ENCODE measurements around the gene RARG. TPM values are rescaled to one million over a fixed set of nuclear protein-coding genes. Genes with fewer than 3 reads are reported as not detected.
A peak's percentile ranks its signal among the peaks of the same experiment; 100 is the strongest.

The RARG gene
- total RNA-seq, 6 experiments from 2014 or later, result 47.2 to 80.5 (median 71.0) TPM

GRCh38 chr12:53252349-53252916 is 20.4 kb upstream of the RARG start:
- H3K27me3 Mint-ChIP-seq (ENCODE audit: insufficient read depth), result no peaks in the 10 kb centered on the region; the same call in 1 of the 2 replicates
- H3K27ac Mint-ChIP-seq, result peak overlapping the region; percentile 95
- H3K9me3 Mint-ChIP-seq, result no peaks in the 10 kb centered on the region
- H3K36me3 Mint-ChIP-seq (ENCODE audit: low read depth), result peaks cover 22% of the 10 kb centered on the region
- TF ChIP-seq CTCF (IDR thresholded peaks at IDR 0.05), result no peak; the same call in 1 of the 2 replicates
- no peak for DNase-seq
- peak overlapping the region; percentile 99 for H3K4me3 Mint-ChIP-seq
- peaks cover 25% of the 10 kb centered on the region for H3K4me1 Mint-ChIP-seq (ENCODE audit: low read depth)

- peak overlapping the region; percentile 99 for H3K4me3 Mint-ChIP-seq
- H3K27ac Mint-ChIP-seq, result peak overlapping the region; percentile 95
Observed at GRCh38 chr12:53251477-53252348, 19.7 kb upstream of the RARG start.

GRCh38 chr12:53245286-53245685 is 13.3 kb upstream of the RARG start:
- no peaks in the 10 kb centered on the region for H3K36me3 Mint-ChIP-seq (ENCODE audit: low read depth)
- H3K9me3 Mint-ChIP-seq, result no peaks in the 10 kb centered on the region
- no peak overlapping the region for H3K27ac Mint-ChIP-seq
- TF ChIP-seq CTCF (IDR thresholded peaks at IDR 0.05), result no peak
- H3K4me3 Mint-ChIP-seq, result no peak overlapping the region
- H3K27me3 Mint-ChIP-seq (ENCODE audit: insufficient read depth), result peaks cover 20% of the 10 kb centered on the region
- H3K4me1 Mint-ChIP-seq (ENCODE audit: low read depth), result peaks cover 8% of the 10 kb centered on the region
- DNase-seq, result no peak

More at GRCh38 chr12:53251477-53252348, 19.7 kb upstream of the RARG start:
- Mint-ChIP-seq H3K4me1 (ENCODE audit: low read depth) (peaks cover 25% of the 10 kb centered on the region), H3K27me3 (ENCODE audit: insufficient read depth) (no peaks in the 10 kb centered on the region; the same call in 1 of the 2 replicates), H3K9me3 (no peaks in the 10 kb centered on the region), H3K36me3 (ENCODE audit: low read depth) (peaks cover 22% of the 10 kb centered on the region)
- TF ChIP-seq CTCF (IDR thresholded peaks at IDR 0.05), result peak; percentile 64; the same call in 1 of the 2 replicates
- peak; percentile 56 for DNase-seq

- Mint-ChIP-seq H3K9me3 (no peaks in the 10 kb centered on the region), H3K36me3 (ENCODE audit: low read depth) (no peaks in the 10 kb centered on the region), H3K27me3 (ENCODE audit: insufficient read depth) (peaks cover 23% of the 10 kb centered on the region), H3K4me1 (ENCODE audit: low read depth) (peaks cover 8% of the 10 kb centered on the region), H3K4me3 (no peak overlapping the region), H3K27ac (no peak overlapping the region)
- DNase-seq, result no peak
- no peak for TF ChIP-seq CTCF (IDR thresholded peaks at IDR 0.05)
Observed at GRCh38 chr12:53244337-53244736, 12.3 kb upstream of the RARG start.

- Mint-ChIP-seq H3K4me1 (ENCODE audit: low read depth) (peaks cover 8% of the 10 kb centered on the region), H3K4me3 (no peak overlapping the region), H3K27me3 (ENCODE audit: insufficient read depth) (peaks cover 23% of the 10 kb centered on the region), H3K27ac (no peak overlapping the region), H3K36me3 (ENCODE audit: low read depth) (no peaks in the 10 kb centered on the region), H3K9me3 (no peaks in the 10 kb centered on the region)
- TF ChIP-seq CTCF (IDR thresholded peaks at IDR 0.05), result no peak
- DNase-seq, result no peak
Observed at GRCh38 chr12:53241623-53242412, 9.8 kb upstream of the RARG start.
